Measurements from ENCODE around the gene ABI3BP. TPM values are rescaled to one million over a fixed set of nuclear protein-coding genes. Genes with fewer than 3 reads are reported as not detected.

The ABI3BP gene
- total RNA-seq, 1 experiment from 2014 or later = 3.1 TPM

- Mint-ChIP-seq H3K36me3 (ENCODE audit: insufficient read depth, unreplicated experiment) (no peaks in the 10 kb centered on the region), H3K4me3 (ENCODE audit: unreplicated experiment) (no peak overlapping the region), H3K9me3 (ENCODE audit: unreplicated experiment) (no peaks in the 10 kb centered on the region), H3K27me3 (ENCODE audit: insufficient read depth, unreplicated experiment) (no peaks in the 10 kb centered on the region), H3K27ac (ENCODE audit: low read depth, unreplicated experiment) (no peak overlapping the region), H3K4me1 (ENCODE audit: insufficient read depth, unreplicated experiment) (peaks cover 11% of the 10 kb centered on the region)
- no peak for DNase-seq (ENCODE audit: unreplicated experiment)
- POLR2A ChIA-PET = no interaction called here
- no TSS peak for BruUV-seq (replicated peaks)
- CTCF ChIA-PET = no interaction called here
- no peak for TF ChIP-seq CTCF (IDR thresholded peaks at IDR 0.05; ENCODE audit: unreplicated experiment)
- intact Hi-C loops (cut with micrococcal nuclease) = no loop called here
Observed at GRCh38 chr3:100936931-100937330, 56.3 kb downstream of the ABI3BP start.

- CTCF ChIA-PET = interaction anchor here (0.7 to 1.0 kb wide), 2 partner anchors 10 to 264 kb away, joined by 3 read pairs; no protein-coding TSS in a partner anchor
- no peaks in the 10 kb centered on the region for H3K36me3 Mint-ChIP-seq (ENCODE audit: insufficient read depth, unreplicated experiment)
- intact Hi-C loops (cut with micrococcal nuclease) = no loop called here
- BruUV-seq (replicated peaks) = no TSS peak
- H3K27me3 Mint-ChIP-seq (ENCODE audit: insufficient read depth, unreplicated experiment) = no peaks in the 10 kb centered on the region
- no peak for DNase-seq (ENCODE audit: unreplicated experiment)
- no peak for TF ChIP-seq CTCF (IDR thresholded peaks at IDR 0.05; ENCODE audit: unreplicated experiment)
- H3K27ac Mint-ChIP-seq (ENCODE audit: low read depth, unreplicated experiment) = no peak overlapping the region
- POLR2A ChIA-PET = no interaction called here
- H3K4me3 Mint-ChIP-seq (ENCODE audit: unreplicated experiment) = no peak overlapping the region
- peaks cover 12% of the 10 kb centered on the region for H3K4me1 Mint-ChIP-seq (ENCODE audit: insufficient read depth, unreplicated experiment)
- H3K9me3 Mint-ChIP-seq (ENCODE audit: unreplicated experiment) = peaks cover 7% of the 10 kb centered on the region
Observed at GRCh38 chr3:100932491-100932890, 60.7 kb downstream of the ABI3BP start.

GRCh38 chr3:100928638-100929428, 64.4 kb downstream of the ABI3BP start:
- peak overlapping the region; percentile 8 for H3K27ac Mint-ChIP-seq (ENCODE audit: low read depth, unreplicated experiment)
- intact Hi-C loops (cut with micrococcal nuclease) = no loop called here
- no TSS peak for BruUV-seq (replicated peaks)
- peaks cover 7% of the 10 kb centered on the region for H3K9me3 Mint-ChIP-seq (ENCODE audit: unreplicated experiment)
- H3K36me3 Mint-ChIP-seq (ENCODE audit: insufficient read depth, unreplicated experiment) = no peaks in the 10 kb centered on the region
- ChIA-PET CTCF (no interaction called here), POLR2A (interaction anchor here (0.9 kb wide), 1 partner anchor 10 kb away, joined by 3 read pairs; no protein-coding TSS in a partner anchor)
- H3K4me3 Mint-ChIP-seq (ENCODE audit: unreplicated experiment) = no peak overlapping the region
- no peaks in the 10 kb centered on the region for H3K27me3 Mint-ChIP-seq (ENCODE audit: insufficient read depth, unreplicated experiment)
- peak; percentile 67 for DNase-seq (ENCODE audit: unreplicated experiment)
- peaks cover 12% of the 10 kb centered on the region for H3K4me1 Mint-ChIP-seq (ENCODE audit: insufficient read depth, unreplicated experiment)
- no peak for TF ChIP-seq CTCF (IDR thresholded peaks at IDR 0.05; ENCODE audit: unreplicated experiment)

GRCh38 chr3:100927775-100928174, 65.4 kb downstream of the ABI3BP start:
- CTCF ChIA-PET = no interaction called here

More at GRCh38 chr3:100927775-100928174, 65.4 kb downstream of the ABI3BP start:
- POLR2A ChIA-PET = no interaction called here
- Mint-ChIP-seq H3K9me3 (ENCODE audit: unreplicated experiment) (peaks cover 7% of the 10 kb centered on the region), H3K27ac (ENCODE audit: low read depth, unreplicated experiment) (no peak overlapping the region), H3K36me3 (ENCODE audit: insufficient read depth, unreplicated experiment) (no peaks in the 10 kb centered on the region), H3K4me3 (ENCODE audit: unreplicated experiment) (no peak overlapping the region), H3K4me1 (ENCODE audit: insufficient read depth, unreplicated experiment) (peaks cover 12% of the 10 kb centered on the region), H3K27me3 (ENCODE audit: insufficient read depth, unreplicated experiment) (no peaks in the 10 kb centered on the region)
- no TSS peak for BruUV-seq (replicated peaks)
- no peak for TF ChIP-seq CTCF (IDR thresholded peaks at IDR 0.05; ENCODE audit: unreplicated experiment)
- intact Hi-C loops (cut with micrococcal nuclease) = no loop called here
- peak; percentile 13 for DNase-seq (ENCODE audit: unreplicated experiment)
